HG02840 (cell line): Measurements from ENCODE around the gene CBL.

ENCODE experiments used
- ATAC-seq: cut with Tn5 transposase; IDR thresholded peaks from one replicate; pipeline ENCODE4 v1.9.1; 2021; ENCODE audit warnings: mild to moderate bottlenecking, moderate library complexity, moderate number of reproducible peaks; ENCODE audit not compliant: unreplicated experiment, low FRiP score

The CBL gene

GRCh38 chr11:119262668-119263351, 56.7 kb downstream of the CBL start:
- ATAC-seq = no peak

- no peak for ATAC-seq
Observed at GRCh38 chr11:119263352-119263940, 57.3 kb downstream of the CBL start.

- no peak for ATAC-seq
Observed at GRCh38 chr11:119266063-119266462, 59.9 kb downstream of the CBL start.

GRCh38 chr11:119266517-119267255, 60.5 kb downstream of the CBL start:
- no peak for ATAC-seq

- no peak for ATAC-seq
Observed at GRCh38 chr11:119267645-119268044, 61.5 kb downstream of the CBL start.

GRCh38 chr11:119273721-119274120, 67.6 kb downstream of the CBL start:
- ATAC-seq = no peak

- no peak for ATAC-seq
Observed at GRCh38 chr11:119277660-119278059, 71.5 kb downstream of the CBL start.

- no peak for ATAC-seq
Observed at GRCh38 chr11:119282495-119282894, 76.4 kb downstream of the CBL start.

- no peak for ATAC-seq
Observed at GRCh38 chr11:119284344-119285157, 78.4 kb downstream of the CBL start.

- ATAC-seq = no peak
Observed at GRCh38 chr11:119285431-119285830, 79.3 kb downstream of the CBL start.

- ATAC-seq = no peak
Observed at GRCh38 chr11:119288219-119288618, 82.1 kb downstream of the CBL start.

GRCh38 chr11:119290894-119291497, 84.9 kb downstream of the CBL start:
- no peak for ATAC-seq

GRCh38 chr11:119293461-119293860, 87.3 kb downstream of the CBL start:
- ATAC-seq = no peak

- ATAC-seq = no peak
Observed at GRCh38 chr11:119295178-119295577, 89.0 kb downstream of the CBL start.

GRCh38 chr11:119297938-119298337, 91.8 kb downstream of the CBL start:
- no peak for ATAC-seq

GRCh38 chr11:119298726-119299125, 92.6 kb downstream of the CBL start:
- ATAC-seq = no peak

- ATAC-seq = no peak
Observed at GRCh38 chr11:119299416-119299815, 93.3 kb downstream of the CBL start.

- no peak for ATAC-seq
Observed at GRCh38 chr11:119300198-119300964, 94.2 kb downstream of the CBL start.

GRCh38 chr11:119303227-119303718, 97.1 kb downstream of the CBL start:
- no peak for ATAC-seq
